Neutrophil (primary cell): ENCODE measurements around the gene NEK2.

Experiments
- H3K27ac ChIP-seq: fragments of 200-600 bp; sonication (generic); 2 replicates; pipeline ENCODE4 v1.5.1; 2016; ENCODE audit warnings: mild to moderate bottlenecking, moderate library complexity
- H3K27me3 ChIP-seq: fragments of 200-600 bp; sonication (generic); 2 replicates; pipeline ENCODE4 v1.6.0; 2016; ENCODE audit warnings: mild to moderate bottlenecking
- H3K36me3 ChIP-seq: fragments of 200-600 bp; sonication (generic); 2 replicates; pipeline ENCODE4 v1.5.1; 2017
- H3K4me1 ChIP-seq, 2 experiments: fragments of 200-600 bp in 1 of 2; sonication (generic) in 1 of 2; 1 replicate in 1 of 2; 2 replicates in 1 of 2; pipeline versions ENCODE4 v1.5.1 to v1.6.1; 2013 to 2016; ENCODE audit warnings: low read depth in 1 of 2, low read length in 1 of 2, mild to moderate bottlenecking in 1 of 2, moderate library complexity in 1 of 2; ENCODE audit not compliant: control insufficient read depth in 1 of 2, insufficient read depth in 1 of 2
- H3K4me3 ChIP-seq, 2 experiments: fragments of 200-600 bp in 1 of 2; sonication (generic) in 1 of 2; 1 replicate in 1 of 2; 2 replicates in 1 of 2; pipeline ENCODE4 v1.5.1; 2013 to 2016; ENCODE audit warnings: low read depth in 1 of 2, low read length in 1 of 2, mild to moderate bottlenecking in 1 of 2, moderate library complexity in 1 of 2
- H3K9me3 ChIP-seq: fragments of 200-600 bp; sonication (generic); 2 replicates; pipeline ENCODE4 v1.5.1; 2016
- TF ChIP-seq, protein P1 (sequence below): fragments of 200-600 bp; sonication (generic); IDR thresholded peaks from 2 replicates; pipeline ENCODE4 v1.5.1; 2016; ENCODE audit warnings: antibody characterized with exemption

Gene NEK2

DNA sequence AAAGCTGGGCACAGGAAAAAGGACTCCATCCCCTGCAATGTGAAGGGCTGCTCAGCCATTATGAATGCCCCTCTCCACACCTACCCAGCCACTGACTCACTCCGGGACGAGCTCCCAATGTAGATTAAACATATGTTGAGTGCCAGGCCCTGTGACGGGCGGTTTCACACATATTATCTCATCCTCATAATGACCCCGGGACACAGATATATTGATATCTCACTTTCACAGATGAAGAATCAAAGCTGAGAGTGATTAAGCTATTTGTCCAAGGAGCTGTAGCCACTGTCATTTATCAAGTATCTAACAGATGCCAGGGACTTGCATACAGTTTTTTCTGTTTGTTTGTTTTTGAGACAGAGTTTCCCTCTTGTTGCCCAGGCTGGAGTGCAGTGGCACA is 61.5 kb downstream of the NEK2 start:
- no peaks in the 10 kb centered on the region for H3K9me3 ChIP-seq
- H3K36me3 ChIP-seq: no peaks in the 10 kb centered on the region
- peak overlapping the region; percentile 79 for H3K27ac ChIP-seq
- TF ChIP-seq, protein P1, sequence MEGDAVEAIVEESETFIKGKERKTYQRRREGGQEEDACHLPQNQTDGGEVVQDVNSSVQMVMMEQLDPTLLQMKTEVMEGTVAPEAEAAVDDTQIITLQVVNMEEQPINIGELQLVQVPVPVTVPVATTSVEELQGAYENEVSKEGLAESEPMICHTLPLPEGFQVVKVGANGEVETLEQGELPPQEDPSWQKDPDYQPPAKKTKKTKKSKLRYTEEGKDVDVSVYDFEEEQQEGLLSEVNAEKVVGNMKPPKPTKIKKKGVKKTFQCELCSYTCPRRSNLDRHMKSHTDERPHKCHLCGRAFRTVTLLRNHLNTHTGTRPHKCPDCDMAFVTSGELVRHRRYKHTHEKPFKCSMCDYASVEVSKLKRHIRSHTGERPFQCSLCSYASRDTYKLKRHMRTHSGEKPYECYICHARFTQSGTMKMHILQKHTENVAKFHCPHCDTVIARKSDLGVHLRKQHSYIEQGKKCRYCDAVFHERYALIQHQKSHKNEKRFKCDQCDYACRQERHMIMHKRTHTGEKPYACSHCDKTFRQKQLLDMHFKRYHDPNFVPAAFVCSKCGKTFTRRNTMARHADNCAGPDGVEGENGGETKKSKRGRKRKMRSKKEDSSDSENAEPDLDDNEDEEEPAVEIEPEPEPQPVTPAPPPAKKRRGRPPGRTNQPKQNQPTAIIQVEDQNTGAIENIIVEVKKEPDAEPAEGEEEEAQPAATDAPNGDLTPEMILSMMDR: no peak
- peaks cover 22 to 29% of the 10 kb centered on the region in 2 experiments for H3K4me1 ChIP-seq
- H3K4me3 ChIP-seq: no peak overlapping the region
- no peaks in the 10 kb centered on the region for H3K27me3 ChIP-seq

DNA sequence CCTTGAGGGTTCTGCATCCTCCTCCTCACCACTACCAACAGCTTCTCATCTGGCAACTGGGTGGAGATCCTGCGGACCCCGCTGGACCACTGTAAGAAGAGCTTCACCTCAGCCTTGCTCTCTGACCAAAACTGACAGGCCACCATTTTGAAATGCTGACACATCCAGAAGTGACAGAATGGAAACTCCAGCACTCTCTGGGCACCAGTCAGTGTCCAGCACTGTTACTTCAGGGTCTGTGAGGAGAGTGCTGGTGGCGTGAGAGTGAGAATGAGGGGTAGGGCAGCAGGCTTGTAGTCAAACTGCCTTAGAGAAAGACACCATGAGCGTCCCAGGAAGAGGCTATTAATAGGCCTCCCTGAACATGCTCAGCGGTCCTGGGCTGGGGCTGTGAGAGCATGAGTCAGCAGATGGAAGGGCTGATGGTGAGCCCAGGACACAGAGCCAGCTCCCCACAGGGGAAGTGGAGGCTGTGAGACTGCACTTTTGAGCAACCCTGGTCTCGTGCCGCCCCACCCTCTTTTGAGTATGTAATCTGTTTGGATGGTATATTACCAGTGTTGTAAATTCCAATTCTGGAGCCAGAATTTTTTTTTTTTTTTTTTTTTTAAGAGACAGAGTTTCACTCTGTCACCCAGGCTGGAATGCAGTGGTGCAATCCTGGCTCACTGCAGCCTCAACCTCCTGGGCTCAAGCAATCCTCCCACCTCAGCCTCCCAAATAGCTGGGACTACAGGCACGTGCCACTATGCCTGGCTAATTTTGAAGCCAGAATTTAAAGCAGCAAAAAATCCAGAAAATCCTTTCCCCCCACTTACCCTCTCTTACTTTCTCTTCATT is 62.1 kb downstream of the NEK2 start:
- H3K4me3 ChIP-seq: no peak overlapping the region
- no peaks in the 10 kb centered on the region for H3K36me3 ChIP-seq
- H3K27ac ChIP-seq: peak overlapping the region; percentile 79
- TF ChIP-seq, protein P1: no peak
- H3K27me3 ChIP-seq: no peaks in the 10 kb centered on the region
- H3K4me1 ChIP-seq: peaks cover 23 to 31% of the 10 kb centered on the region in 2 experiments
- H3K9me3 ChIP-seq: no peaks in the 10 kb centered on the region

DNA sequence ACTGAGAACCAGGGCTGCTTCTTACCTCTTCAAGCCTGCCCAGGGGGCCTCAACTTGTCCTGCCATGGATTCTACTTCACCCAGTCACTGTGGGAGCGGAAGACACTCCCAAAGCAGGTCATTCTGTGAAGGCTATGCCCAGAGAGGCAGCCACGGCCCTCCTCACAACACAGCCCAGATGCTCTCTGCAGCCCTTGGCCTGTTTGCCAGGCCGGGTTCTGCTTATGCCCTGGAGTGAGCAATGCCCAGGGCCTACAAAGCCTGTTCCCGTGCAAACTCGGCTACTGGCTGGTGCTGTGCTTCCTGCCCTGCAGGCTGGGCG is 62.7 kb downstream of the NEK2 start:
- TF ChIP-seq, protein P1: no peak
- Histone ChIP-seq H3K9me3 (no peaks in the 10 kb centered on the region), H3K36me3 (no peaks in the 10 kb centered on the region), H3K4me1 (peaks cover 29 to 37% of the 10 kb centered on the region in 2 experiments), H3K4me3 (no peak overlapping the region), H3K27ac (peak overlapping the region; percentile 79), H3K27me3 (no peaks in the 10 kb centered on the region)
